ENCODE results near the gene PDS5B. TPM values are rescaled to one million over a fixed set of nuclear protein-coding genes. Genes with fewer than 3 reads are reported as not detected.
"Not testable (repeated sequence)": the region's sequence is repeated elsewhere in the genome, so short reads cannot be mapped to it uniquely, and the experiment has no call there.

Gene PDS5B
- total RNA-seq, 4 donors from 2014 or later = 10.0 to 91.3 (median 32.1) TPM

- in situ Hi-C loops (cut with MboI; ENCODE audit: low pct_ligation_motif_present in 1 of 4, low pct_unique_long_range_greater_than_20kb in 1 of 4, low sequenced_read_pairs in 3 of 4) (loop anchor here in 1 of 4 donors (25.0 kb wide), 1 partner anchor 637 kb away; no protein-coding TSS in a partner anchor), intact Hi-C loops (cut with DNase I; ENCODE audit: low total_unique reads) (no loop called here)
- H3K36me3 ChIP-seq = no peaks in the 10 kb centered on the region
- no peaks in the 10 kb centered on the region for H3K27me3 ChIP-seq
- no peak overlapping the region for H3K27ac ChIP-seq
- DNase-seq = no peak
- TF ChIP-seq POLR2AphosphoS5 (IDR thresholded peaks at IDR 0.05) = no peak
- TF ChIP-seq CTCF (IDR thresholded peaks at IDR 0.05) = no peak
- no peak for TF ChIP-seq POLR2A (IDR thresholded peaks at IDR 0.05)
- TF ChIP-seq EP300 (IDR thresholded peaks at IDR 0.05; ENCODE audit: low read depth) = no peak
- H3K4me1 ChIP-seq = no peaks in the 10 kb centered on the region
- H3K9me3 ChIP-seq = no peaks in the 10 kb centered on the region
- 84 to 86% methylated on average over 1 to 3 of the region's 3 CpGs for WGBS, 2 donors (ENCODE audit: low coverage in 1 of 2)
- H3K4me3 ChIP-seq = no peak overlapping the region
Observed at GRCh38 chr13:32549788-32550187, 36.5 kb upstream of the PDS5B start.

GRCh38 chr13:32553720-32554119, 32.5 kb upstream of the PDS5B start:
- intact Hi-C loops (cut with DNase I; ENCODE audit: low total_unique reads) (no loop called here), in situ Hi-C loops (cut with MboI; ENCODE audit: low pct_ligation_motif_present in 1 of 4, low pct_unique_long_range_greater_than_20kb in 1 of 4, low sequenced_read_pairs in 3 of 4) (loop anchor here in 1 of 4 donors (25.0 kb wide), 1 partner anchor 641 kb away; no protein-coding TSS in a partner anchor)
- no peak for DNase-seq
- Histone ChIP-seq H3K27ac (no peak overlapping the region), H3K9me3 (no peaks in the 10 kb centered on the region), H3K36me3 (no peaks in the 10 kb centered on the region), H3K4me1 (no peaks in the 10 kb centered on the region), H3K27me3 (no peaks in the 10 kb centered on the region), H3K4me3 (no peak overlapping the region)
- WGBS, 2 donors (ENCODE audit: low coverage in 1 of 2) = 77 to 100% methylated on average over 1 of the region's 1 CpG
- no peak for TF ChIP-seq EP300 (IDR thresholded peaks at IDR 0.05; ENCODE audit: low read depth)
- TF ChIP-seq POLR2AphosphoS5 (IDR thresholded peaks at IDR 0.05) = no peak
- no peak for TF ChIP-seq POLR2A (IDR thresholded peaks at IDR 0.05)
- no peak for TF ChIP-seq CTCF (IDR thresholded peaks at IDR 0.05)

- in situ Hi-C loops (cut with MboI; ENCODE audit: low pct_ligation_motif_present in 1 of 4, low pct_unique_long_range_greater_than_20kb in 1 of 4, low sequenced_read_pairs in 3 of 4) = loop anchor here in 1 of 4 donors (25.0 kb wide), 1 partner anchor 643 kb away; no protein-coding TSS in a partner anchor
Observed at GRCh38 chr13:32555613-32556012, 30.6 kb upstream of the PDS5B start.

GRCh38 chr13:32560842-32561241, 25.4 kb upstream of the PDS5B start:
- H3K9me3 ChIP-seq; H3K27me3 ChIP-seq; intact Hi-C loops (cut with DNase I; ENCODE audit: low total_unique reads); DNase-seq; H3K4me3 ChIP-seq; H3K4me1 ChIP-seq; H3K36me3 ChIP-seq; H3K27ac ChIP-seq: not testable (repeated sequence)
- in situ Hi-C loops (cut with MboI; ENCODE audit: low pct_ligation_motif_present in 1 of 4, low pct_unique_long_range_greater_than_20kb in 1 of 4, low sequenced_read_pairs in 3 of 4) = loop anchor here in 2 of 4 donors (10.0 to 25.0 kb wide), 2 partner anchors 176 to 649 kb away; no protein-coding TSS in a partner anchor
- 92% methylated on average over 1 of the region's 1 CpG; no CpG with 5 or more reads in 1 of the 2 donors for WGBS, 2 donors (ENCODE audit: low coverage in 1 of 2)

More at GRCh38 chr13:32555613-32556012, 30.6 kb upstream of the PDS5B start:
- Histone ChIP-seq H3K27ac (no peak overlapping the region), H3K9me3 (no peaks in the 10 kb centered on the region), H3K4me3 (no peak overlapping the region), H3K36me3 (no peaks in the 10 kb centered on the region), H3K4me1 (no peaks in the 10 kb centered on the region), H3K27me3 (no peaks in the 10 kb centered on the region)
- intact Hi-C loops (cut with DNase I; ENCODE audit: low total_unique reads) = no loop called here
- WGBS, 2 donors (ENCODE audit: low coverage in 1 of 2) = 90 to 95% methylated on average over 2 of the region's 2 CpGs
- no peak for DNase-seq
- TF ChIP-seq CTCF (IDR thresholded peaks at IDR 0.05) (no peak), POLR2AphosphoS5 (IDR thresholded peaks at IDR 0.05) (no peak), EP300 (IDR thresholded peaks at IDR 0.05; ENCODE audit: low read depth) (no peak), POLR2A (IDR thresholded peaks at IDR 0.05) (no peak)

GRCh38 chr13:32575687-32576086, 10.6 kb upstream of the PDS5B start:
- H3K36me3 ChIP-seq; H3K4me1 ChIP-seq; intact Hi-C loops (cut with DNase I; ENCODE audit: low total_unique reads); H3K27ac ChIP-seq; H3K9me3 ChIP-seq; H3K27me3 ChIP-seq; H3K4me3 ChIP-seq; DNase-seq: not testable (repeated sequence)
- in situ Hi-C loops (cut with MboI; ENCODE audit: low pct_ligation_motif_present in 1 of 4, low pct_unique_long_range_greater_than_20kb in 1 of 4, low sequenced_read_pairs in 3 of 4) = loop anchor here (25.0 kb wide), 3 partner anchors 437 to 1137 kb away; partner anchors contain the start of gene KL (in 1 of the 4)
- 85 to 93% methylated on average over 3 to 4 of the region's 4 CpGs for WGBS, 2 donors (ENCODE audit: low coverage in 1 of 2)
